AG09309 (cell line): Measurements from ENCODE around the gene SLC26A2.

Source experiments
- DNase-seq: peaks from one replicate; pipeline ENCODE4 v3.0.0-alpha.2; 2010; ENCODE audit warnings: low read depth
- H3K4me3 ChIP-seq: 2 replicates; pipeline ENCODE4 v1.5.1; 2011; ENCODE audit warnings: mild to moderate bottlenecking, low read depth, low read length, moderate library complexity; ENCODE audit not compliant: control insufficient read depth
- TF ChIP-seq, protein P1 (sequence below): IDR thresholded peaks from 2 replicates; pipeline ENCODE4 v1.5.1; 2011; ENCODE audit warnings: mild to moderate bottlenecking, low read depth, low read length, inconsistent platforms; ENCODE audit not compliant: insufficient read depth, control insufficient read depth; ENCODE audit errors: missing control alignments

SLC26A2 gene

DNA sequence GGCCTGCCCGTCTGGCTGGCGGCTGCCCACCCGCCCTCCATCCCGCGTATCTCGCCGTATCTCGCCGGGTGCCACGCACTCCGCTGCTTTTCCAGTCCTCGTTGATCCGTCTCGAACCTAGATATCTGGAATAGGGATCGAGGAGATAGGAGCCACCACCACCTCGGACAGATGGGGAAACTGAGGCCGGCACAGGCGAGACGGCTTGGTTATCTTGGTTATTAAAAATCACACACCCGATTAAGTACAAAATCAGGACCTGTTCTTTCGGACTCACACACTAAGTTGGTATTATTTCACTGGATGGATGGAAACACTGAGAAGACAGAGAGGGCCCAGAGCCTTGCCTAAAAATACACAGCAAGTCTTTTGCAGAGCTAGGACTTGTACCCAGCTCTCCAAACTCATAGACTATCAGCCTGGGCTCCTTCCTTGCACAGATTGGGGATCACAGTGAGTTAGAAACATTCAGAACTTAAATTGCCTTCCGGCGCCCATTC is 678 bp downstream of the SLC26A2 start:
- peak overlapping the region; percentile 77 for H3K4me3 ChIP-seq
- TF ChIP-seq, protein P1, sequence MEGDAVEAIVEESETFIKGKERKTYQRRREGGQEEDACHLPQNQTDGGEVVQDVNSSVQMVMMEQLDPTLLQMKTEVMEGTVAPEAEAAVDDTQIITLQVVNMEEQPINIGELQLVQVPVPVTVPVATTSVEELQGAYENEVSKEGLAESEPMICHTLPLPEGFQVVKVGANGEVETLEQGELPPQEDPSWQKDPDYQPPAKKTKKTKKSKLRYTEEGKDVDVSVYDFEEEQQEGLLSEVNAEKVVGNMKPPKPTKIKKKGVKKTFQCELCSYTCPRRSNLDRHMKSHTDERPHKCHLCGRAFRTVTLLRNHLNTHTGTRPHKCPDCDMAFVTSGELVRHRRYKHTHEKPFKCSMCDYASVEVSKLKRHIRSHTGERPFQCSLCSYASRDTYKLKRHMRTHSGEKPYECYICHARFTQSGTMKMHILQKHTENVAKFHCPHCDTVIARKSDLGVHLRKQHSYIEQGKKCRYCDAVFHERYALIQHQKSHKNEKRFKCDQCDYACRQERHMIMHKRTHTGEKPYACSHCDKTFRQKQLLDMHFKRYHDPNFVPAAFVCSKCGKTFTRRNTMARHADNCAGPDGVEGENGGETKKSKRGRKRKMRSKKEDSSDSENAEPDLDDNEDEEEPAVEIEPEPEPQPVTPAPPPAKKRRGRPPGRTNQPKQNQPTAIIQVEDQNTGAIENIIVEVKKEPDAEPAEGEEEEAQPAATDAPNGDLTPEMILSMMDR: no peak
- DNase-seq: no peak

DNA sequence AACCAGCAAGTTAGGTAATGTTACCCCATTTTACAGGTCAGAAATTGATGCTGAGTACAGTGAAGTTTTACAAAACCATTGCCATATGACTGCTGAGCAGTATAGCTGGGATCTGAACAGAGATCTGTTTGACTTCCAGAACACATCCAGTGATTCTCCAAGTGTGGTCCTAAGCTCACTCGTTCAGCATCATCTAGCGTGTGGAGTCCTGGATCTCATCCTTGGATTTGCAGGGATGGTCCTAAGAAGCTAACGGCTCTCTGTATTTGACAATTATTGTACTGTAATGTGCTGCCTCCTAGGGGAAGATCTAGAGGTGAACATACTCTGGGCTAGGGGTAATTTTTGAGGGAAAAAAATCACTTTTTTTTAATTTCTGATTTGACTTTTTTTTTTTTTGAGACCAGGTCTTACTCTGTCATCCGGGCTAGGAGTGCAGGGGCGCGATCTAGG is 1.4 kb downstream of the SLC26A2 start:
- DNase-seq: peak; percentile 27
- TF ChIP-seq, protein P1: peak; percentile 58
- no peak overlapping the region for H3K4me3 ChIP-seq

DNA sequence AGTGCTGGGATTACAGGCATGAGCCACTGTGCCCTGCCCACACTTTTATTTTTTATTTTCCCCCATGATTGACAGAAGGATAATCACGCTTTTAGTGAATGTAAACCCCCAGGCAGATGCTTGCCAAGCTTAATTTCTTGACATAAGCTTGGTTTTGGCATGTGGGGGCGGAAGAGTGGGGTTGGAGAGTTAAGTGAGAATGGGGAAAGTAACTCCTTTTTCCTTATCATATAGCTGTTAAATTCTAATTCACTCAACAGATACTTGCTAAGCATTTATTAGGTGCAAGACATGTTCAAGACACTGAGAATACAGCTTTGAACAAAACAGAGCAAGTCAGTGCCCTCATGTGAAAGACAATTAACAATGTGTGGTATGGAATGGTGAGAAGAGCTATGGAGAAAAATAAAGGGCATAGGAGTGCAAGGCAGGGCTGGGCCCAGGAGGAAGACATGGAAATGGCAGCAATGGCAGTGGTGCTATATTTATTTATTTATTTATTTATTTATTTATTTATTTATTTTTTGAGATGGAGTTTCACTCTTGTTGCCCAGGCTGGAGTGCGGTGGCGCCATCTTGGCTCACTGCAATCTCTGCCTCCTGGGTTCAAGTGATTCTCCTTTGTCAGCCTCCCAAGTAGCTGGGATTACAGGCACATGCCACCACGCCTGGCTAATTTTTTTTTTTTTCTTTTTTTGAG is 2.2 kb downstream of the SLC26A2 start:
- H3K4me3 ChIP-seq: no peak overlapping the region
- DNase-seq: no peak
- TF ChIP-seq, protein P1: no peak

DNA sequence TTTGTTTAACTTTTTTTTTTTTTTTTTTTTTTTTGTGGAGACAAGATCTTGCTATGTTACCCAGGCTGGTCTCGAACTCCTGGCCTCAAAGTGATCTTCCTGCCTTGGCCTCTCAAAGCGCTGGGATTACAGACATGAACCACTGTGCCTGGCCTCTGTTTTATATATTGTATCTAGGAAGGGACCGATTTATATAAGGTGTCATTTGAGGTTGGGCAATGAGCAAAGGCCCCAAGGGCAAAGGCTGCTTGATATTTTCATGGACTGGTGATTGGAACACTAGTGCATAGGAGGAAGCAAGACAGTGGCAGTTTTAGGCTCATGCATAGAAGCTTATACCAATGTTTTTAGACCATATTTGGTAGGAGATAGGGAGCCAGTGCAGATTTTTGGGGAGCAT is 3.2 kb downstream of the SLC26A2 start:
- TF ChIP-seq, protein P1: no peak
- no peak for DNase-seq

DNA sequence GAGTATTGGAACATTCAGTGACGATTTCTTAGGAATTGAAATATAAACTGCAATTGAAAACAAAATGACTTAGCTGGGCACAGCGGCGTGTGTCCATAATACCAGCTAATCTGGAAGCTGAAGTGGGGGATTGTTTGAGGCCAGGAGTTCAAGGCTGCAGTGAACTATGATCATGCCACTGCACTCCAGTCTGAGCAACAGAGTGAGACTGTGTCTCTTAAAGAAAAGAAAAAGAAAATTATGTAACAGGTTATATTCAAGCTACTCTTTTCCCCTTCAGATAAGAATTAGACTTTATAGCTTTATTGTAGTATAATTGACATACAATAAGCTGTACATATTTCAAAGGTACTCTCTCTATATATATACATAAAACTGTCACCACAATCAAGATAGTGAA is 6.4 kb downstream of the SLC26A2 start:
- TF ChIP-seq, protein P1: no peak
- no peak overlapping the region for H3K4me3 ChIP-seq
- no peak for DNase-seq

More for the DNA sequence above, 3.2 kb downstream of the SLC26A2 start:
- no peak overlapping the region for H3K4me3 ChIP-seq

DNA sequence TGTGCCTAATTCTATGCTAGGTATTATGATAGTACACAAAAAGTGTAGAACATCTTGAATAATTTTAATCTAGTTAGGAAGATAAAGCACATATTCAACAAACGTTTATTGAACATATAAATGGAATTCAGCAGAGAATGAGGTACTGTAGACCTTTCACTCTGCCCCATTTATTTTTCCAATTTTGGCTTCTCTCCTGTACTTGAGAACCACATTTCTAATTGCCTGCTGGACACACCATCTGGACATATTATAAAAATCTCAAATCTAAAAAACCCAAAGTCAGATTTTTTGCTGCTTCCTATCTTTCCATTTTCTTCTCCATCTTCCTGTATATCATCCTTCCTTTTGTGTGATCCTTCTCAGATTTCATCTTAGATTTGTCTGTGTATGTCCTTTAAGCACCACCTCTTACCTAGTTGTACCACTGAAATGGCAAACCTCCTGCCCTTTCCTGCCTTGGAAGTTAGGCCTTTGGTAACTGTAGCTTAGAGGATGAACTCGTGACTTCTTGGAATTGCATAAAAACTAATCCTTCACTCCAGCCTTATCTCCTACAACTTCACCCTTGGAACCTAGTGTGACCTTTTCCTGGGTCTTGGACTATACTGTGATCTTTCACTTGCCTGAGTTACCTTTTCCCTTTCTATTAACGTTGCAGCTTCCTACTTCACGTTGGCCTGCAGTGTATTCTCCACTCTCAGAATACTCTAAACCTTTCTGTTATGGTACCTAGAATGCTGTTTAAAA is 8.8 kb downstream of the SLC26A2 start:
- no peak for DNase-seq
- TF ChIP-seq, protein P1: no peak
- no peak overlapping the region for H3K4me3 ChIP-seq
